Kasumi-1 (cell line): Measurements from ENCODE around the gene KCNF1.

ENCODE experiments used
- DNase-seq, 2 experiments: peaks; one replicate each; lab custom pipeline; 2025; lab: John Stamatoyannopoulos, UW

KCNF1 gene

GRCh38 chr2:10905006-10905861, 6.5 kb upstream of the KCNF1 start:
- no peak for DNase-seq

- DNase-seq = no peak
Measured at GRCh38 chr2:10905862-10906143, 5.9 kb upstream of the KCNF1 start.

- no peak for DNase-seq
Measured at GRCh38 chr2:10906926-10907625, 4.7 kb upstream of the KCNF1 start.

- DNase-seq = no peak
Measured at GRCh38 chr2:10908195-10908594, 3.5 kb upstream of the KCNF1 start.

- peak; percentile 25 to 45 for DNase-seq
Measured at GRCh38 chr2:10909050-10909995, 2.4 kb upstream of the KCNF1 start.

- no peak for DNase-seq
Measured at GRCh38 chr2:10909996-10910341, 1.8 kb upstream of the KCNF1 start.

- no peak for DNase-seq
Measured at GRCh38 chr2:10910625-10911024, 1.1 kb upstream of the KCNF1 start.

- no peak for DNase-seq
Measured at GRCh38 chr2:10912076-10912731, 470 bp downstream of the KCNF1 start.

- DNase-seq = no peak
Measured at GRCh38 chr2:10912796-10913455, 1.2 kb downstream of the KCNF1 start.

GRCh38 chr2:10913501-10914271, 2.0 kb downstream of the KCNF1 start:
- no peak for DNase-seq

GRCh38 chr2:10914272-10914693, 2.5 kb downstream of the KCNF1 start:
- DNase-seq = peak; percentile 35 to 38

- DNase-seq = no peak
Measured at GRCh38 chr2:10915236-10915635, 3.5 kb downstream of the KCNF1 start.

GRCh38 chr2:10915731-10916276, 4.1 kb downstream of the KCNF1 start:
- DNase-seq = no peak

GRCh38 chr2:10916953-10917352, 5.2 kb downstream of the KCNF1 start:
- no peak for DNase-seq

- no peak for DNase-seq
Measured at GRCh38 chr2:10917927-10918326, 6.2 kb downstream of the KCNF1 start.

GRCh38 chr2:10918661-10919409, 7.1 kb downstream of the KCNF1 start:
- no peak for DNase-seq

GRCh38 chr2:10919410-10919770, 7.7 kb downstream of the KCNF1 start:
- DNase-seq = no peak

GRCh38 chr2:10919771-10920621, 8.3 kb downstream of the KCNF1 start:
- DNase-seq = no peak
